Chondrocyte (in vitro differentiated cells): ENCODE results near the gene TRAF1. TPM values are rescaled to one million over a fixed set of nuclear protein-coding genes. Genes with fewer than 3 reads are reported as not detected.

Experiments used
- DNase-seq: peaks from one replicate; pipeline ENCODE4 v3.0.0; 2021; ENCODE audit warnings: mixed read lengths, low spot score
- H3K27ac Mint-ChIP-seq: one replicate; pipeline ENCODE4 v1.8.0; 2021; ENCODE audit warnings: mild to moderate bottlenecking, moderate library complexity, mixed read lengths; ENCODE audit not compliant: unreplicated experiment
- H3K27me3 Mint-ChIP-seq: 2 replicates; pipeline ENCODE4 v1.8.0; 2021; ENCODE audit warnings: low read depth, mixed read lengths
- H3K36me3 Mint-ChIP-seq: 2 replicates; pipeline ENCODE4 v1.8.0; 2021; ENCODE audit warnings: low read depth, mixed read lengths
- H3K4me1 Mint-ChIP-seq: 2 replicates; pipeline ENCODE4 v1.8.0; 2021; ENCODE audit warnings: low read depth, mild to moderate bottlenecking, mixed read lengths
- H3K4me3 Mint-ChIP-seq: one replicate; pipeline ENCODE4 v1.8.0; 2021; ENCODE audit warnings: mild to moderate bottlenecking, moderate library complexity, mixed read lengths; ENCODE audit not compliant: unreplicated experiment
- H3K9me3 Mint-ChIP-seq: 2 replicates; pipeline ENCODE4 v1.8.0; 2021; ENCODE audit warnings: low read depth, mixed read lengths
- CTCF ChIP-seq: fragments of 200-600 bp; sonication (generic); IDR thresholded peaks from 2 replicates; pipeline ENCODE4 v1.5.0; 2021; ENCODE audit warnings: antibody characterized with exemption, mild to moderate bottlenecking, moderate library complexity
- total RNA-seq: library from RNA; stranded (reverse); gene quantifications from 3 replicates; pipeline ENCODE4 v1.2.1, GENCODE V29; 2021

Gene TRAF1
- total RNA-seq, 1 donor from 2014 or later: 10.8 TPM

DNA sequence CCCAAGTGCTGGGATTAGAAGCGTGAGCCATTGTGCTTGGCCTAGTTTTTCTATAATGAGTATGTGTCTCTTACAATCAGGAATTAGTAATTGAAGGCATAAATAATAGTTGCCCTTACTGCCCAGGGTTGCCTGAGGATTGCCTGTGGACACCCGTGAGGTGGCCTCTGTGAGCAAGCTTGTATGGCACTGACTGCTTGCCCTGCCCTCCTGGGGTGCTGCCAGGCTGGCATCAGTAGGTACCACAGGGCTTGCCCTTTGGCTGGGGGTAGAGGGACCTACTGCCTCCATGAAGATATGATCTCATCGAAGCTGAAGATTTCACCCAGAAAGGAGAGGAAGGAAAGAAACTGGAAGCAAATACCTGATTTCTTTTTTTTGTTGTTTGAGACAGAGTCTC is 25.8 kb downstream of the TRAF1 start:
- peaks cover 19% of the 10 kb centered on the region for H3K4me1 Mint-ChIP-seq
- no peaks in the 10 kb centered on the region for H3K9me3 Mint-ChIP-seq
- H3K36me3 Mint-ChIP-seq: peaks cover 14% of the 10 kb centered on the region
- no peak for TF ChIP-seq CTCF
- DNase-seq: no peak
- no peak overlapping the region for H3K4me3 Mint-ChIP-seq
- no peak overlapping the region for H3K27ac Mint-ChIP-seq
- H3K27me3 Mint-ChIP-seq: no peaks in the 10 kb centered on the region

GRCh38 chr9:120899490-120900068 is 27.0 kb downstream of the TRAF1 start:
- Mint-ChIP-seq H3K9me3 (no peaks in the 10 kb centered on the region), H3K36me3 (peaks cover 7% of the 10 kb centered on the region), H3K27ac (no peak overlapping the region), H3K27me3 (no peaks in the 10 kb centered on the region), H3K4me3 (no peak overlapping the region), H3K4me1 (peaks cover 19% of the 10 kb centered on the region)
- DNase-seq: no peak
- TF ChIP-seq CTCF: no peak

DNA sequence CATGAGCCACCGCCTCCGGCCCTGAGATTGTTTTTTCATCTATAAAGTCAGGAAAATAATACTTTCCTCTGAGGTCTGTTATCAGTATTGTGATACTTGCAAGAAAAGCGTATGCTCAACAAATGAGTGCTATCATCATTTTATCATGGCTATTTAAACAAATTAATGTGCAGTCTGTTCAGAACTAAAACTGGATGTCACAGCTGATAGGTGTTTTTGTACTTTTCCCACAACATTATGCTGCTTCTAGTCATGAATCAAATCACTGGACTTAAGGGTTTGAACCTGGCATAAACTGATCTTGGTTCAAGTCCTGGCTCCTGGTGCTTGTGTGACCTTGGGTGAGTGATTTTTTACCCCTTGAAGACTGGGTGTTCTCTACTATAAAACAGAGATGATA is 28.2 kb downstream of the TRAF1 start:
- no peaks in the 10 kb centered on the region for H3K9me3 Mint-ChIP-seq
- DNase-seq: no peak
- H3K36me3 Mint-ChIP-seq: peaks cover 5% of the 10 kb centered on the region
- no peaks in the 10 kb centered on the region for H3K27me3 Mint-ChIP-seq
- no peak for TF ChIP-seq CTCF
- H3K4me3 Mint-ChIP-seq: no peak overlapping the region
- no peak overlapping the region for H3K27ac Mint-ChIP-seq
- peaks cover 21% of the 10 kb centered on the region for H3K4me1 Mint-ChIP-seq

DNA sequence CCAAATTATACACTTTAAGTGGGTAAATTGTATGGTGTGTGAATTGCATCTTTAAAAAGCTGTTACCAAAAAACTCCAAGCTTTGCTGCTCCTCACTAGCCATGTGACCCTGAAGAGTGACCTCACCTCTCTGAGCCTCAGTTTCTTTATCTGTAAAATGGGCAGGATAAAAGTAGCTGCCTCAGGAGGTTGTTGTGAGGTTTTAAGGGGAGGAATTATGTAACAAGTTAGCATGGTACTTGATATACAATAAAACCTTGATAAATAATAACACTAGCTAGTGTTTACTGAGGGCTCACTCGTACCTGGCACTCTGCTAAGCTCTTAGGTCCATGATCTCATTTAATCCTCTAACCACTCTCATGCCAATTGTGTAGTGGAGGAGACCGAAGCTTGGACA is 30.6 kb downstream of the TRAF1 start:
- DNase-seq: no peak
- peaks cover 41% of the 10 kb centered on the region for H3K4me1 Mint-ChIP-seq
- no peak overlapping the region for H3K27ac Mint-ChIP-seq
- no peak overlapping the region for H3K4me3 Mint-ChIP-seq
- H3K36me3 Mint-ChIP-seq: no peaks in the 10 kb centered on the region
- no peaks in the 10 kb centered on the region for H3K9me3 Mint-ChIP-seq
- H3K27me3 Mint-ChIP-seq: no peaks in the 10 kb centered on the region
- no peak for TF ChIP-seq CTCF

GRCh38 chr9:120894321-120895148 is 32.1 kb downstream of the TRAF1 start:
- H3K27me3 Mint-ChIP-seq: no peaks in the 10 kb centered on the region
- H3K4me3 Mint-ChIP-seq: no peak overlapping the region
- no peaks in the 10 kb centered on the region for H3K9me3 Mint-ChIP-seq
- no peaks in the 10 kb centered on the region for H3K36me3 Mint-ChIP-seq
- no peak for TF ChIP-seq CTCF
- H3K4me1 Mint-ChIP-seq: peaks cover 45% of the 10 kb centered on the region
- no peak overlapping the region for H3K27ac Mint-ChIP-seq
- no peak for DNase-seq
